GM10248 (cell line): ENCODE results near the gene MAML2.

Experiments
- CTCF ChIA-PET: fragments of 300-600 bp; sonication (Branson Sonifier 250); formaldehyde crosslinking; extraction: SDS; loops from one replicate; lab custom pipeline; 2021; ENCODE audit warnings: antibody characterized with exemption; lab: Yijun Ruan, JAX
- POLR2A ChIA-PET: fragments of 350-650 bp; sonication (Branson Sonifier 250); formaldehyde crosslinking; extraction: SDS; loops from one replicate; lab custom pipeline; 2020; ENCODE audit warnings: antibody characterized with exemption; lab: Yijun Ruan, JAX
- DNase-seq: peaks from one replicate; pipeline ENCODE4 v3.0.0; 2012; ENCODE audit errors: extremely low spot score
- TF ChIP-seq, protein P1 (sequence below): IDR thresholded peaks from 2 replicates; pipeline ENCODE4 v1.5.1; 2012; ENCODE audit warnings: mild to moderate bottlenecking, low read depth; ENCODE audit errors: extremely low read depth, missing control alignments, control extremely low read depth

The MAML2 gene

DNA sequence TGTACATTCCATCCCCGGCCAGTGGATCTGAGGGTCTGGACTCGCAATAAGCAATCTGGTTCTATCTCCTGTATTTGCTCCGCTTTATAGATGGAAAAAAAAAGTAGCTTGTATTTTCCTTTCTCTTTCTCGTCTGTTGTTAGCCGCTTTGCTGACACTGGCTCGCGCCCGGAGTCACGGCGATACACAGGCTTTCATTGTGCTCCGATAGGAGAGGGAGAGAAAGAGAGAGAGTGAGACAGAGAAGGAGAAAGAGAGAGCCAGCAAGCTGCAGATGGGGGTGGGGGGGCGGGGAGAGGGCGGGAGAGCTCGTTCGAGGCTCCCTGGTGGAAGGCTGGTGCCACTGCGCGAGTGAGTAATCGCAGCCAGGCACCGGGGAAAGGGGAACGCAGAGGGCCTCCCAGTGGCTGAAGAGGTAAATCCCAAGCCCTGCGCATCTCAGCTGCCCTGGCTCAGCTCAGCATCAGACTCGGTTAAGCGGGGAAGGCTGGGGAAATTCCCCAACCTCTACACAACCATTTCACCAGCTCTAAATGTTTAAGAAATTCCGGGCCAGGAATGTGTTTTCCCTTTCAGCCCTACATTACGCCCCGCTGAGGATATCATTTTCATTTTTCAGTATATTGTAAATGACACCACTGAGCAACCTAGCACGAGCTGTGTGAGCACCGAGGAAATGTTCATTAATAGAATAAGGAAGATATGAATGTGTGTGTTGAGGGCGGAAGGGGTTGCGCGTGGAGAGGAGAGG, at the start of gene MAML2:
MAML2 (minus strand) TSS at position 235 of the 751 bp plus-strand sequence. CDS start 1,300 bp downstream, outside the sequence.
- DNase-seq = peak; percentile 92
- TF ChIP-seq, protein P1, sequence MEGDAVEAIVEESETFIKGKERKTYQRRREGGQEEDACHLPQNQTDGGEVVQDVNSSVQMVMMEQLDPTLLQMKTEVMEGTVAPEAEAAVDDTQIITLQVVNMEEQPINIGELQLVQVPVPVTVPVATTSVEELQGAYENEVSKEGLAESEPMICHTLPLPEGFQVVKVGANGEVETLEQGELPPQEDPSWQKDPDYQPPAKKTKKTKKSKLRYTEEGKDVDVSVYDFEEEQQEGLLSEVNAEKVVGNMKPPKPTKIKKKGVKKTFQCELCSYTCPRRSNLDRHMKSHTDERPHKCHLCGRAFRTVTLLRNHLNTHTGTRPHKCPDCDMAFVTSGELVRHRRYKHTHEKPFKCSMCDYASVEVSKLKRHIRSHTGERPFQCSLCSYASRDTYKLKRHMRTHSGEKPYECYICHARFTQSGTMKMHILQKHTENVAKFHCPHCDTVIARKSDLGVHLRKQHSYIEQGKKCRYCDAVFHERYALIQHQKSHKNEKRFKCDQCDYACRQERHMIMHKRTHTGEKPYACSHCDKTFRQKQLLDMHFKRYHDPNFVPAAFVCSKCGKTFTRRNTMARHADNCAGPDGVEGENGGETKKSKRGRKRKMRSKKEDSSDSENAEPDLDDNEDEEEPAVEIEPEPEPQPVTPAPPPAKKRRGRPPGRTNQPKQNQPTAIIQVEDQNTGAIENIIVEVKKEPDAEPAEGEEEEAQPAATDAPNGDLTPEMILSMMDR = peak; percentile 78
- CTCF ChIA-PET = interaction anchor here (0.6 to 5.5 kb wide), 82 partner anchors 8 to 1892 kb away, joined by 3 to 31 read pairs (median 6); partner anchors contain the start of genes CCDC82, JRKL and SRSF8
- POLR2A ChIA-PET = interaction anchor here (0.6 to 1.0 kb wide), 2 partner anchors 18 to 51 kb away, joined by 4 read pairs; no protein-coding TSS in a partner anchor

DNA sequence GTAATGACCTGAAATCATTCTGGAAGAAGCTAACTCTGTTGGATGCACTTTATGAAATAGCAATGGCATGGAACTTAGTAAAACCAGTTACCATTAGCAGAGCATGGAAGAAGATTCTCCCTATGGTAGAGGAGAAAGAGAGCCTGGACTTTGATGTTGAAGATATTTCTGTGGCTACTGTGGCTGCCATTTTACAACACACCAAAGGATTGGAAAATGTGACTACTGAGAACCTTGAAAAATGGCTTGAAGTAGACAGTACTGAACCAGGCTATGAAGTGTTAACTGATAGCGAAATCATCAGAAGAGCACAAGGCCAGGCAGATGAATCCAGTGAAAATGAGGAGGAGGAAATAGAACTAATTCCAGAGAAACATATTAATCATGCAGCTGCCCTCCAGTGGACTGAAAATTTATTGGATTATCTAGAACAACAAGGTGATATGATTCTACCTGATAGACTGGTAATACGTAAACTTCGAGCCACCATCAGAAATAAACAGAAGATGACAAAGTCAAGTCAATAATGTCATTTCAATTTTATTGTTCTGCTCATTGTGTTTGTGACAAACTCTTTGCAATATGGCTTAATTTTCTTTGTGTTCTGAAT, 48.8 kb upstream of the MAML2 start:
- ChIA-PET POLR2A (no interaction called here), CTCF (no interaction called here)
- TF ChIP-seq, protein P1 = no peak
- DNase-seq = no peak

DNA sequence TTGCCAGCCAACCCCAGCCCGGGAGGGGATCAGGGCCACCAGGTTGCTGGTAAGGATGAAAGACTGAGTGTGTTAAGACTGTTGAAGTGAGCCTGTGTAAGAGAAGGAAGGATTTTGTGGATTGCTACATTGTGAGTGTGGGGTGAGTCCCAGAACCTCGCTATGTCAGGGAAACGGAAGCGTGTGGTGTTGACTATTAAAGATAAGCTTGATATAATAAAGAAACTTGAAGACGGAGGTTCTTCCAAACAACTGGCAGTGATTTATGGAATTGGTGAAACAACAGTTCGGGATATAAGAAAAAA, 47.4 kb upstream of the MAML2 start:
- ChIA-PET CTCF (interaction anchor here (0.7 to 3.0 kb wide), 6 partner anchors 11 to 335 kb away, joined by 3 to 30 read pairs (median 6); partner anchors contain the start of gene MAML2), POLR2A (interaction anchor here (1.1 kb wide), 1 partner anchor 1159 kb away, joined by 3 read pairs; the partner anchor contains the start of gene SESN3)

DNA sequence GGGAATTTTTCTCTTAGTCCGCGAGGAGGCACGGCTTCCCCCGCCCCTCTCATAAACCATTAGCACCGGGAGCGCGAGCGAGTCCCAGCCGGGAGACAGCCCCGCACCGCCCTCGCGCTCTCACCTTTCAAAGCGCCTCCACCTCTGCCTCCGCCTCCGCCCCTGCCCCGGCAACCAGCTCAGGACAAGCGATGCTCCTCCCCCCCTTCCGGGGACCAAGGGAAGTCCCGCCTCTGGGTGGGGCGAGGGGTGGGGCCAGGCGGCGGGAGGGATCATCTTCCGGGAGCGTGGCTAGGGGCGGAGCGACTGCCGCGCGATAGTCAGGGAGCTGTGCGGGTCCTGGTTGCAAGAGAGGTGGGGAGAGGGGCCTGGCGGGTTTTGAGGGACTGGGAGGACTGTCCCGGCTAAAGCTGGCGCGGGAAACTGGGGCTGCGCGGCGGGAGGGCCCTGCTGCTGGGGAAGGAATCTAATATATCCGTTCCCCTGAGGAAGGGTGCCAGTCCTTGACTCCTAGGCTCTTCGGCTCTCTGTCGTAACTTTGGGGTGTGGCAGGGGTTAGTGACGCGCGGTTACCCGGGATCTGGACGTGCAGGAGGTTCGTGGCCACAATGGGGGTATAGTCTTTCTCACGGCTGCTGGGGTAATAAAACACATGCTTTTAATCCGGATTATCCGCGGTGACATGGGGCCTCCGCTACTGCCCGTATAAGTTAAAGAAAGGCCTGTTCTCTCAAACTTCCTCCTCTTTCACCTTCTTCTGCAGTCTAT, 46.9 kb upstream of the MAML2 start, which contains the start of the genes CCDC82 and JRKL:
CCDC82 (minus strand) TSS at position 193 of the 768 bp plus-strand sequence. CDS start 5,165 bp downstream, outside the sequence.
JRKL (plus strand) TSS at position 294 of the 768 bp plus-strand sequence. CDS start 637 bp downstream, outside the sequence.
- DNase-seq = peak; percentile 98
- TF ChIP-seq, protein P1 = no peak
- CTCF ChIA-PET = interaction anchor here (0.7 to 3.0 kb wide), 8 partner anchors 9 to 541 kb away, joined by 3 to 30 read pairs (median 4); partner anchors contain the start of gene MAML2
- POLR2A ChIA-PET = interaction anchor here (0.7 to 1.1 kb wide), 2 partner anchors 313 to 1159 kb away, joined by 3 read pairs; partner anchors contain the start of gene SESN3

More for the DNA sequence above, 47.4 kb upstream of the MAML2 start:
- DNase-seq = no peak
- TF ChIP-seq, protein P1 = no peak

DNA sequence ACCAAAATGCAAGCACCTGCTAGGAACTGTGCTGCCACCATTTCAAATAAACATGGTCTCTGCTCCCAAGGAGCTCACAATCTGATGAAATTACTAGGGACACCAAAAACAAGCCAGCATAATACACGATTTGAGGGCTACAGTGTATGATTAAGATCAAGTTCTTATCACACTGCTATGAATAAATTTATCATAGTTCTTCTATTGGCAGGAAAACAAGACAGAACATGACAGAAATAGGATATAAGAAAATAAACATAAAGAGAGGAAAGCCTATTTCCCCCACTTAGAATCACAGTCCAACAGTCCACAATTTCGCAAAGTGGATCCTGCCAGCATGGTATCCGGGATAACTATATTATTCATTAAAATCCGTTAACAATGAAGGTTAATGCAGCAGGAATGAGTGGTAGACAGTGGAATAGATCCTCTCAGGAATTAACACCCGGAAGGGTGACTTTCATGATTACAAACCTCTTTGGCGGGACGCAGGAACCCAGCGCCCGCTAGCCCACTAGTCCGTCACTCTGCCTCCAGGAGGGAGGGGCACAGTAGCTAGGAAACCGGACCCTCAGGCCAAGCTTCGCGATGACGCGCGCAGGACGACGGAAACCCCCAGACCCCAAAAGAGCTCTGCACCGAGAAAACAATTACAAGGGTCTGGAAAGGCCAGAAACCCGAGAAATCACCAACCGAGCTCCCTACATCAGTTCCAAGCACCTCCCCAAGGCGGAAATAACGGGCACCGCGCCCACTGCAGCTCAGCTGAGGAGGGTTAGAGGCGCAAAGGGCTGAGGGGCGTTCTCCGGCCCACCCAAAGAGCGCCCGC, 46.1 kb upstream of the MAML2 start:
- DNase-seq = no peak
- TF ChIP-seq, protein P1 = no peak
- POLR2A ChIA-PET = interaction anchor here (0.6 to 1.1 kb wide), 3 partner anchors 145 to 1158 kb away, joined by 3 to 5 read pairs (median 3); partner anchors contain the start of gene SESN3
- CTCF ChIA-PET = interaction anchor here (0.7 to 3.0 kb wide), 10 partner anchors 9 to 560 kb away, joined by 3 to 30 read pairs (median 4); partner anchors contain the start of gene MAML2
